Caco-2 (cell line): ENCODE results near the gene LILRB3. TPM values are rescaled to one million over a fixed set of nuclear protein-coding genes. Genes with fewer than 3 reads are reported as not detected.
"Not testable (repeated sequence)": the region's sequence is repeated elsewhere in the genome, so short reads cannot be mapped to it uniquely, and the experiment has no call there.

ENCODE experiments used
- BruUV-seq: library from RNA; stranded (reverse); fragments of 400-500 nt; replicated peaks from 2 replicates; lab custom pipeline; 2021; lab: Mats Ljungman, UMichigan
- CTCF ChIA-PET: fragments of 300-600 bp; sonication (Branson Sonifier 250); formaldehyde crosslinking; loops from one replicate; lab custom pipeline; 2022; ENCODE audit warnings: antibody characterized with exemption; lab: Charles Lee
- POLR2A ChIA-PET: fragments of 300-600 bp; sonication (Branson Sonifier 250); formaldehyde crosslinking; loops from one replicate; lab custom pipeline; 2022; ENCODE audit warnings: antibody characterized with exemption; lab: Charles Lee
- DNase-seq, 2 experiments: peaks; one replicate each; pipeline versions ENCODE4 v3.0.0 to v3.0.0-alpha.2; 2020 to 2022
- H3K27me3 ChIP-seq: replicated peaks from 2 replicates; pipeline ENCODE4 v1.6.0; 2011; ENCODE audit warnings: low read length; ENCODE audit not compliant: control insufficient read depth, insufficient read depth
- H3K36me3 ChIP-seq: 2 replicates; pipeline ENCODE4 v1.5.1; 2011; ENCODE audit warnings: low read length; ENCODE audit not compliant: control insufficient read depth, insufficient read depth
- H3K4me1 ChIP-seq: fragments of 250-450 bp; sonication (Bioruptor Pico); 2 replicates; pipeline ENCODE4 v1.5.1; 2020; ENCODE audit warnings: mild to moderate bottlenecking
- H3K4me3 ChIP-seq: 2 replicates; pipeline ENCODE4 v1.5.1; 2011; ENCODE audit warnings: low read depth, mild to moderate bottlenecking, control low read depth, low read length
- H3K9me3 ChIP-seq: fragments of 250-450 bp; sonication (Bioruptor Pico); 2 replicates; pipeline ENCODE4 v1.5.1; 2020; ENCODE audit warnings: mild to moderate bottlenecking, moderate library complexity
- H3K27ac Mint-ChIP-seq: one replicate; pipeline ENCODE4 v1.8.0; 2022; ENCODE audit warnings: mixed read lengths; ENCODE audit not compliant: unreplicated experiment
- H3K27me3 Mint-ChIP-seq: one replicate; pipeline ENCODE4 v1.8.0; 2022; ENCODE audit warnings: mixed read lengths; ENCODE audit not compliant: insufficient read depth, unreplicated experiment
- H3K36me3 Mint-ChIP-seq: one replicate; pipeline ENCODE4 v1.8.0; 2022; ENCODE audit warnings: mild to moderate bottlenecking, mixed read lengths; ENCODE audit not compliant: insufficient read depth, unreplicated experiment
- H3K4me1 Mint-ChIP-seq: one replicate; pipeline ENCODE4 v1.8.0; 2022; ENCODE audit warnings: low read depth, mixed read lengths; ENCODE audit not compliant: unreplicated experiment
- H3K4me3 Mint-ChIP-seq: one replicate; pipeline ENCODE4 v1.8.0; 2022; ENCODE audit warnings: mild to moderate bottlenecking, moderate library complexity, mixed read lengths; ENCODE audit not compliant: unreplicated experiment
- H3K9me3 Mint-ChIP-seq: one replicate; pipeline ENCODE4 v1.8.0; 2022; ENCODE audit warnings: mixed read lengths; ENCODE audit not compliant: unreplicated experiment
- CTCF ChIP-seq, 2 experiments: fragments of 200-600 bp in 1 of 2; IDR thresholded peaks; 1 replicate in 1 of 2; 2 replicates in 1 of 2; pipeline versions ENCODE4 v1.5.1 to v1.8.0; 2011 to 2022; ENCODE audit warnings: antibody characterized with exemption in 1 of 2, control low read depth in 1 of 2, inconsistent platforms in 1 of 2, low read depth in 1 of 2, low read length in 1 of 2, mild to moderate bottlenecking in 1 of 2, moderate library complexity in 1 of 2; ENCODE audit not compliant: insufficient read depth in 1 of 2, severe bottlenecking in 1 of 2, unreplicated experiment in 1 of 2
- intact Hi-C: fragments of 100-400 bp; cut with micrococcal nuclease; formaldehyde crosslinking; loops from one replicate; pipeline ENCODE4 v1.10.0; 2022; ENCODE audit not compliant: unreplicated experiment
- total RNA-seq: library from RNA; stranded (reverse); gene quantifications from 2 replicates; pipeline ENCODE4 v1.2.3, GENCODE V29; 2022

The LILRB3 gene
- total RNA-seq, 1 experiment from 2014 or later, result not detected

DNA sequence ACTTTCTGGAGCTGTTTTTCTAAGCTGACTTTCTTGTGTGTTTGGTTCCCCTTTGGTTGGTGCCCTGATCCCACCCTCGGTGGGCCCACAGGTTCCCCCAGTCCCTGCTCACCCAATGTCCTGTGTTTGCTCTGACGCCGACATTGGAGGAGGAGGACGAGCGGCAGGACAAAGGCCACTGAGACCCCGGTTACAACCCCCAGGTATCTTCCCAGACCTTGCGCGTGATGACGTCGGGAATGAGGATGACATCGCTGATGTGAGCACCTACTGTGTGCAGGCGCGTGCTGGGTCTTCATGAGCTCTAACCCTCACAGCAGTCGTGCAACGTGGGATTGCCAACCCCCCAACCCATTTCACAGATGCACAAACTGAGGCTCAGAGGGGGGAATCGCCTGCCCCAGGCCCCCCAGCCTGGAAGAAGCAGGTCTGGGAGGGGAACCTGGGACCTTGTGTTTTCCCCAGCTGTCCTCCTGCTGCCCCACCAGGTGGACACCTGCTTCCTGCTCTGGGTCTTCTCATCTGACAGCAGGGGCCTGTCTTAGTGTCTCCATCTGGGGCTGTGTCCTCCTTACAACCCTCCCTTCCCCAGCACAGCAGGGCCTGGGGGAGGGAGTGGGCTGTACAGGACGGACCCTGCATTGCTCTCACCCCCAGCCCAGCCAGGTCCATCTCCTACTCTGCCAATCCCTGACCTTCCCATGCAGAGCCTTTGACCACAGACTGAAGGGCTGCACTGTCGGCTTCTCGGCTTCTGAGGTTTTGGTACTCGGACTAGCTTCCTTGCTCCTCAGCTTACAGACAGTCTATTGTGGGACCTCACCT lies 24.5 kb upstream of the LILRB3 start:
- CTCF ChIA-PET, result no interaction called here
- POLR2A ChIA-PET, result no interaction called here

GRCh38 chr19:54245936-54246335 lies 23.1 kb upstream of the LILRB3 start:
- intact Hi-C loops, result no loop called here
- BruUV-seq, result no TSS peak
- Mint-ChIP-seq H3K36me3 (no peaks in the 10 kb centered on the region), H3K27me3 (peaks cover 17% of the 10 kb centered on the region), H3K9me3 (no peaks in the 10 kb centered on the region), H3K27ac (no peak overlapping the region), H3K4me1 (no peaks in the 10 kb centered on the region), H3K4me3 (no peak overlapping the region)
- Histone ChIP-seq H3K27me3 (no peaks in the 10 kb centered on the region), H3K9me3 (no peaks in the 10 kb centered on the region), H3K4me1 (no peaks in the 10 kb centered on the region), H3K36me3 (no peaks in the 10 kb centered on the region), H3K4me3 (no peak overlapping the region)
- ChIA-PET CTCF (no interaction called here), POLR2A (no interaction called here)
- no peak for TF ChIP-seq CTCF (IDR thresholded peaks at IDR 0.05; ENCODE audit: insufficient read depth in 1 of 2, low read depth in 1 of 2, low read length in 1 of 2, severe bottlenecking in 1 of 2, unreplicated experiment in 1 of 2)
- no peak for DNase-seq

More for the DNA sequence above, 24.5 kb upstream of the LILRB3 start:
- Histone ChIP-seq H3K9me3 (no peaks in the 10 kb centered on the region), H3K27me3 (no peaks in the 10 kb centered on the region), H3K4me1 (no peaks in the 10 kb centered on the region), H3K4me3 (no peak overlapping the region), H3K36me3 (no peaks in the 10 kb centered on the region)
- intact Hi-C loops, result no loop called here
- Mint-ChIP-seq H3K4me1 (no peaks in the 10 kb centered on the region), H3K27me3 (peaks cover 23% of the 10 kb centered on the region), H3K27ac (no peak overlapping the region), H3K9me3 (no peaks in the 10 kb centered on the region), H3K36me3 (no peaks in the 10 kb centered on the region), H3K4me3 (no peak overlapping the region)
- no peak for TF ChIP-seq CTCF (IDR thresholded peaks at IDR 0.05; ENCODE audit: insufficient read depth in 1 of 2, low read depth in 1 of 2, low read length in 1 of 2, severe bottlenecking in 1 of 2, unreplicated experiment in 1 of 2)
- no TSS peak for BruUV-seq
- no peak for DNase-seq

DNA sequence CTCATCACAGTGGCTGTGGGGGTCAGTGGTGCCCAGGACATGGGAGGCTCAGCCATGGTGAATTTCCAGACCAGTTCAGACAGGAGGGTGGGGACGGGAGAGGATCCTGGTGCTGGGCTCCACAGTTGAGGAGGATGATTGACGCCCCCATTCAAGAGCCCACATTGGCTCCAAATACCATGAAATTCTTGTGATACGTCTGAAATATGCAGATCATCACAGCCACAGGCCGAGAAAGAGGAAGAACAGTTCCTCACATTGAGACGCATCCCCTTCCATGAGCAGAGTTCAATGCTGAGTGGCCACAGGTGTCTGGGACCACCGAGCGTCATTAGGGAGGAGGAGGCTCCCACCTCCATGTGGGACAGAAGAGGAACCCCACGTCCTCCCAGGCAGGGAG lies 21.0 kb upstream of the LILRB3 start:
- H3K9me3 ChIP-seq, H3K4me3 ChIP-seq, H3K9me3 Mint-ChIP-seq, CTCF ChIA-PET, H3K36me3 ChIP-seq, H3K36me3 Mint-ChIP-seq, intact Hi-C loops, H3K27me3 ChIP-seq, POLR2A ChIA-PET, H3K4me1 Mint-ChIP-seq, DNase-seq, H3K27ac Mint-ChIP-seq, H3K4me3 Mint-ChIP-seq, BruUV-seq, H3K4me1 ChIP-seq: not testable (repeated sequence)
- peaks cover 11% of the 10 kb centered on the region for H3K27me3 Mint-ChIP-seq

DNA sequence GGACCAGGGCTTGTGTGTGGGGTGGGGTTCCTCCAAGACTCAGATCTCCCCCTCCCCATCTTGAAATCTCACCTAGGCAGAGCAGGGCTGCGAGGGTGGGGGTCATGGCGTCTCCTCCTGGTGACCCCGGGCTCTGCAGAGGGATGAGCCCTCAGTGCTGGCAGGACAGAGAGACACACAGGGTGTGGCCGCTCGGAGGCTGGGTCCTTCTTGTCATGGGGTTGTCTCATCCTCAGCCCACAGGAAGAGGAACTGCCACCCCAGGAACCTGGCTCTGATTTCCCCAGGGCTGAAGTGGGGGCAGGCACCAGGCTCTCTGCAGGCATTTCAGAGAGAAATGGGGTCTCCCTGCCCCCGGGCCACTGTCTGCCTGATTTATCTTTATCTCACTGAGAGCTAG lies 19.8 kb upstream of the LILRB3 start, which contains the start of gene LILRA6:
Gene LILRA6, minus strand, starts transcription at position 145 of the 400 bp plus-strand sequence.
- H3K36me3 Mint-ChIP-seq, H3K9me3 ChIP-seq, H3K27me3 ChIP-seq, H3K36me3 ChIP-seq, H3K4me3 ChIP-seq, intact Hi-C loops, H3K27ac Mint-ChIP-seq, H3K27me3 Mint-ChIP-seq, BruUV-seq, CTCF ChIA-PET, H3K4me1 Mint-ChIP-seq, DNase-seq, H3K9me3 Mint-ChIP-seq, H3K4me1 ChIP-seq, H3K4me3 Mint-ChIP-seq, POLR2A ChIA-PET: not testable (repeated sequence)

DNA sequence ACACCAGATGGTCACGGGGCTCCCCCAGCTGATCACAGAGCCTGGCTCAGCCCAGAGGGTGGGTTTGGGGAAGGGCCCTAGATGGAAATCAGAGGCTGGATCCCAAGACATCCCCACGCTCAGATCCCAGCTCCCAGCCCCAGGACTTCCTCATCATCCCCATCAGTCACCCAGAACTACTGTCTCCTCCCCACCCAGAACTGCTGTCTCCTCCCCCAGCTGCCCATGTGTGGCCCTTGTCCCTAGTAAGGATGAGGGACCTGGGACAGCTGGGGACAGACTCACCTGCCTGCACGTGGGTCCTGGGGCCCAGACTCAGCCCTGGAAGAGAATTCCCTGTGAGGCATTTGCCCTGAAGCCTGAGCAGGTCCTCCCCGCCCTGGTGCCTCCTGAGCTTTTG lies 19.4 kb upstream of the LILRB3 start:
- H3K27ac Mint-ChIP-seq, H3K4me1 Mint-ChIP-seq, H3K27me3 ChIP-seq, H3K4me3 ChIP-seq, H3K36me3 Mint-ChIP-seq, CTCF ChIA-PET, H3K27me3 Mint-ChIP-seq, H3K9me3 Mint-ChIP-seq, H3K9me3 ChIP-seq, DNase-seq, intact Hi-C loops, POLR2A ChIA-PET, BruUV-seq, H3K36me3 ChIP-seq, H3K4me1 ChIP-seq, H3K4me3 Mint-ChIP-seq: not testable (repeated sequence)
